GF-D8 (cell line): ENCODE measurements around the gene C1orf35.

ENCODE experiments used
- DNase-seq: peaks from one replicate; lab custom pipeline; 2025; lab: John Stamatoyannopoulos, UW

The C1orf35 gene

GRCh38 chr1:228102791-228103620 lies at the start of gene C1orf35:
C1orf35 (minus strand) TSS chr1:228103325; CDS start chr1:228103227, 98 bp downstream.
- peak; percentile 73 for DNase-seq

GRCh38 chr1:228152918-228153258 lies 49.8 kb upstream of the C1orf35 start:
- DNase-seq: no peak

- DNase-seq: no peak
These were observed 49.2 kb upstream of the C1orf35 start for GRCh38 chr1:228152097-228152917.

DNA sequence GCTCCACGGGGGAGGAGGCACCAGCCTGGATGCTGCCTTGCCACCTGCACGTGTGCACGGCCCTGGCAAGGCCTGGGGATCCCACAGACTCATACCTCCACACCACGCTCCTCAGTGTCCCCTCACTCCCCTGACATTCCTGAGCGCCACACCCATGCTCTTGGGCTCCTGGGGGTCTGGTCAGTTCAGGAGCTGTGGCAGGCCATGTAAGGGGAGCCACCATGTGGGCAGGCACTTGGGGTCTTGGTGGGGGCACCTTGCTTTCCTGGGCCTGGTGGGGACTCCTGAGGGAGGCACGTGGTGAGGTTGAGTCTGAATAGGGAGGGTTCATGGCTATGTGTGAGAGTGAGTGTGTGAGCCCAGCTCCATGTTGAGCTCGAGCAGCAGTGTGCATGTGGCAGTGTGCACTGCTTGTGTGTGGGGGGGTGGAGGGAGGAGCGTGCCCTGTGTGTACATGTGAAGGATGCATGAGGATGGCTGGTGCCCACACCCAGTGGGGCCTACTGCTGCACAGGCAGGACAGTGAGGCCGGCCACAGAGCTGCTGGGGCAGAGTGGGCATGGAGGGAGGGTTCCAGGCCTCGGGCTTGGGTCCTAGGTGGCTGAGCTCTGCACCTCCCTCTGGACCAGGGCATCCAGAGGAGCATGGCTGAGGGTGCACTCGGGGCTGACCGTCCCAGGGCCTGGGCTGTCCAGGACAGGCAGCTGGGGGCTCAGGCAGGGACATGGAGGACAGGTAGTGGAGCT lies 48.2 kb upstream of the C1orf35 start:
- DNase-seq: no peak

DNA sequence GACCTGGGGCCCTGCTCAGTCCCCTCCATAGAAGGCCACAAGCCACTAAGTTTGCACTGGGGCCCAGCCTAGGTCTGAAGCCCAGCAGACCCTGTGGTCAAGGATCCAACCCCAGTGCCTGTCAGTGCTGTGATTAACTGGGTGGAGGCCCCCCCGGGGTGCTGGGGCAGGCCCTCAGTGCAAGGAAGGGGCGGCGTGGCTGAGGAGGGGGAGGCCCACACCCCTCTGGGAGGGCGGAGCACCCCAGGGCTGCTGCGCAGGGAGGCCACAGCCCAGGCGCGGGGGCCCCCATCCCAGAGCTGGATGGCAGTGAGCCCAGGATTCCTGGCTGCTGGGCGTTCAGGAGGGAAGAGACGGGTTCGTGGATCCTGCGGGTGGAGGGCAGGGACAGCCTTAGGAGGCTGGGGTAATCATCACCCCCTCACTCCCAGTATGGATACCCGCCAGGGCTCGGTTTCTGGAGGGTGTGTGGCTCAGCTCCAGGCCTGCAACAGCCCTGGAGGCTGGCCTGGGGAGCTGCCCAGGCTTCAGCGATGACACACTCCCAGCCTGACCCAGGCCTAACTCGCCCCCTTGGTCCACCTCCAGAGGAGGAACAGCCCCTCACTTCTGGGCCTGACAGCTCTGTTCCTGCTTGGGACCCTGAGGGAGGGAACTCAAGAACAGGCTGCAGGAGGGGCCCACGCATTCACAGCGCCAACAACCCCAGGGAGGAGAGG lies 47.5 kb upstream of the C1orf35 start:
- no peak for DNase-seq

- no peak for DNase-seq
These were observed 47.0 kb upstream of the C1orf35 start for GRCh38 chr1:228150120-228150460.

GRCh38 chr1:228149406-228150119 lies 46.4 kb upstream of the C1orf35 start, which contains the start of gene GJC2:
GJC2 (plus strand) TSS chr1:228149930; CDS start chr1:228157759, 7,829 bp downstream.
- no peak for DNase-seq

GRCh38 chr1:228148935-228149405 lies 45.8 kb upstream of the C1orf35 start:
- DNase-seq: no peak

DNA sequence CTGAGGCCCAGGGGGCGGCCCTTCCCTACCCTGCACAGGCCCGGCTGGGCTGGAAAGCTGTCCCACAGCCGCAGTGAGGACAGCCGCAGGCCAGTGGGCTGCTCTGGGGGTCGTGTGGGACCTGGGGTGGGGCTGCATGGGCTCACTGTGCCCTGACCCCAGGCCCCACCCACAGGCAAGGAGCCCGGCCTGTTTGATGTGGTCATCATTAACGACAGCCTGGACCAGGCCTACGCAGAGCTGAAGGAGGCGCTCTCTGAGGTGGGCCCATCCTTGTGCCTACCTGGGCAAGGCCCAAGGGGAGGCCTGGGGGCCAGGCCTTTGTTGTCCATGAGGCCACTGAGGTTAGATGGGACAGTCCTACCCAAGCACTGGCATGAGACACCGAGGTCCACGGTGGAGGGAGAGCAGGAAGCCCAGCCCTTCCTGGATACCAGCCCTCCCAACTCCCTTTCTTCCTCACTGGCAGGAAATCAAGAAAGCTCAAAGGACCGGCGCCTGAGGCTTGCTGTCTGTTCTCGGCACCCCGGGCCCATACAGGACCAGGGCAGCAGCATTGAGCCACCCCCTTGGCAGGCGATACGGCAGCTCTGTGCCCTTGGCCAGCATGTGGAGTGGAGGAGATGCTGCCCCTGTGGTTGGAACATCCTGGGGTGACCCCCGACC lies 45.2 kb upstream of the C1orf35 start:
- DNase-seq: no peak

DNA sequence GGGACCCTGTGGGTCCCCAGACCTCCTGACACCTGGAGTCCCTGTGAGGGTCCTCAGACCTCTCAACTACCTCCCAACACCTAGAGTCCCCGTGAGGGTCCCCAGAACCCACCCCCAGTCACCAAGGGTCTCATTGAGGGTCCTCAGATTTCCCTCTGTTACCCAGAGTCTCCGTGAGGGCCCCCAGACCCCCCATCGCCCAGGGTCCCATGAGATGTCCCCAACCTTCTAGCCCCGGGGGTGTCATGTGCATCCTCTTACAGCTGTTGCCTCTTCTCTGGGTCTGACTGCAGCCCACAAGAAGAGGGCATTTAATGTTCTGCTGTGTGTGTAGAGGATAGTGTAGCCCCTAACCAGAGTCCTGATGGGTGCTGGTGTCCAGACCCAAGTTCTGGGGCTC lies 44.6 kb upstream of the C1orf35 start:
- no peak for DNase-seq

DNA sequence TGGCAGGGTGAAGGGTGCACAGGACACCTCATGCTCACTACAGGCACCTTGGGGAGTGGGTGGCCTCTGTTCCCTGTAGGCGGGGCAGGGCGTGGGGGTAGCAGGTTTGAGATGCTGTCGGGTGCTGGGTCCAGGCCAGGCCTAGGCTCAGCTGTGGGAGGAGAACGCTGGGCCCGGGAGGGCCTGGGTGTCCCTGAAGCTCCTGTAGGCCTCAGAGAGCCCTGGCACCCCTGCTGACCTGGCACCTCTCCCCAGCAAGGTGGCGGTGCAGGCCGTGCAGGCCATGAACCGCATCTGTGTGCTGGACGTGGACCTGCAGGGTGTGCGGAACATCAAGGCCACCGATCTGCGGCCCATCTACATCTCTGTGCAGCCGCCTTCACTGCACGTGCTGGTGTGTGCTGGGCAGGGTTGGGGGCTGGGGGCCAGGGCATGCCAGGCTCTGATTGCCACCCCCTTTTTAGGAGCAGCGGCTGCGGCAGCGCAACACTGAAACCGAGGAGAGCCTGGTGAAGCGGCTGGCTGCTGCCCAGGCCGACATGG lies 44.1 kb upstream of the C1orf35 start:
- DNase-seq: no peak

DNA sequence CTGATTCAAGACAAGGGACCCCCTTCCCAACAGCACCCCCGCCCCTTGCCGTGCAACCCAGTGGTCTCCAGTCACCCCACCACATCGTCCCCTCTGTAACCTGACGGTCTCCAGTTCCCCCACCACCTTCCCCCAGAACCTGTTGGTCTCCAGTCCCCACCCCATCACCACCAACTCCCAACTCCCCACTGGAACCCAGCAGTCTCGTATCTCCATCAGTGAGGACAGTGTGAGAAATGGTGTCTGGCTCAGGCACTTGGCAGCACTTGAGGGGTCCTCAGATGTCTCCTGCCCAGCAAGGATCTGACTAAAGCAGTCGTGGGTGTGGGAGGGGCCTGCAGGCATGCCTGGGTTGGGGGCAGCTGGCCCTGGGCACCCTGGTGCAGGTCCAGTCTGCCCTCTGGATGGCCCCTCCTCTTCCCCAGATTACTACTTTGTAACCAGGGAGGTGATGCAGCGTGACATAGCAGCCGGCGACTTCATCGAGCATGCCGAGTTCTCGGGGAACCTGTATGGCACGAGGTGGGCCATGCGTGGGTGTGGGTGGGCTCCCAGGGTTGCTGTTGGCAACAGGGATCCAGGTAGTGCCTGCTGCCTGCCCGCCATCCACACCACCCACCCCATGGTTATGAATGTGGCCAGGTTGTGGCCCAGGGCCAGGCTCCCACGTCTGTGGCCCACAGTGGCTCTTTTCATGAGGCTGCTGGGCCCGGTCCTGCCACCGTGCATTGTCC lies 43.5 kb upstream of the C1orf35 start:
- no peak for DNase-seq

DNA sequence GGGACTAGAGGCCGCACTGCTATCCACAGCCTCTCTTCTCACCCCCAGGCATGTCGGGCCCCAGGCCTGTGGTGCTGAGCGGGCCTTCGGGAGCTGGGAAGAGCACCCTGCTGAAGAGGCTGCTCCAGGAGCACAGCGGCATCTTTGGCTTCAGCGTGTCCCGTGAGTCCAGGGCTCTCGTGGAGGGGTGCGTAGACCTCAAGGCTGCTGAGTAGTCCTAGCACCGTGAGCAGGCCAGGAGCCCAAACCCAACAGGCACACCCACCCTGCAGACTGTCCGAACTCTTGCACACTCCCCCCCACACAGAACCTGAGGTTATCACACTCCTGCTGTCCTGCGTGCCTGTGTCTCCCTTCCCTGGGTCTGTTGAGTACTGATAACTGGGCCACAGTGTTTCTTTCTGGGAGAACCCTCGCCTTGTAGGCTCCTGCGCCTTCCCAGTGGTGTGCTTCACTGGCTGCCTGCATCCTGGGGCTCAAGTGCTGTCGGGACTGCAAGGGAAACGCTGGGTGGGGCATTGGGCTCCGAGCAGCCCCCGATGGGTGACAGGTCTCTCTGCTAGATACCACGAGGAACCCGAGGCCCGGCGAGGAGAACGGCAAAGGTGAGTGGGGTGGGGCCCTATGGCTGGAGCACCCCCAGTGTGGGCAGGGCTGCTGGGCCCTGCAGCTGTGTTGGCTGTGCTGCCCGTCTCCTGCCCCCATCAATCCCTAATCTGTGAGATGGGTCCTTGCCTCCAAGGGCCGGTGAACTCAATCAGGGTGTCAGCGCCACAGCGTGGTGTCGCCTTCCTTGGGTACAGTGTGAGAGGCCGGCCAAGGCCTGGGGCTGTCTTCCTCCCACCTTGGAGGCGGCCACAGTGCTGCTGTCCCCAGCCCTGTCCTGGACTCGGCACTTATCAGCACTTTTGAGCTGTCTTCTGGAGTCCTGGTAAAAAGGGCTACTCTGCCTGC lies 42.6 kb upstream of the C1orf35 start:
- DNase-seq: no peak

DNA sequence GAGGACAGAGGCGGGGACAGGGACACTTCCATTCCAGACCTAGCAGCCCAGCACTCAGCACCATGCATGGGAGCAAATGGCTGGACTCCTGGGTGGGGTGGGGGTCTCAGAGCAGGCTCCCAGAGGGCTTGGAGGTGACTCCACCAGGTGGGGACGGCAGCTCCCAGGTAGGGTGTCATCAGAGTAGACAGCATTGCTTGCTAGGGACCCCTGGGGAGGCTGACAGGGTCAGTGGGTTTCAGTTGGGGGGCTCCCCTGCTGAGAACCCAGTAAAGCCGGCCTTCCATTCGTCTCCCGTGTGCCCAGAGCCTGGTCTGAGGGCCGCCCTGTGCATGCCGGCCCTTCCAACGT lies 41.8 kb upstream of the C1orf35 start:
- DNase-seq: no peak

- no peak for DNase-seq
These were observed 41.3 kb upstream of the C1orf35 start for GRCh38 chr1:228144193-228144992.

DNA sequence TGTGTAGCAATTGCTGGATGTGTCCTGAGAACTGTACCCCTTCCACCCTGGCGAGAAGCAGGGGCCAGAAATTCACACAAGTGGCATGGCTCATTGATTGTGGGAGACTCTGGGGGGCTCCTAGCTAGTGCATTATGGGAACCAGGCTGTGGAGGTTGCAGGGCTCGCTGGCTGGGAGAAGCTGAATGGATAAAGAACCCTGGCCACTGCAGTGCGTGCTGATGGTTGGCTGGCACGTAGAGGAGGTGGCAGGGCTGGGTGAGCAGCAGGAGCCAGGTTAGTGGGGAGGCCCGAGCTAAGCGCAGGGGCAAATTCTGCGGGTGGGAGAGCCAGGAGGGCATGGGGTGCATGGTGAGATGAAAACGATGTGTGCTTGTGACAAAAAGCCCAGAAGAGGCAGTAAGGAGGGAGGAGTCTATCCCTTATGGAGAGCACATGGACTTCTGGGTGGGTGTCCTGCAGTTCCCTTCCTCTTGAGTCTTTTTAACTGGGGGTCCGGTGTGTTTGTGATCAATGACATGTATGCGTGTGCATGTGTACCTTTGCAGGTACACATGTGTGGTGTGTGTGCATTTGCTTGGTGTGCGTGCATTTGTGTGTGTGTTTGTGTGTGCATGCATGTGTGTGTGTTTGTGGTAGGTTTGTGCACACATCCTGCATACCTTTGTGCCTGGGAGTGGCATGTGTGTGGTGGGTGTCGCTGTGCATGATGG lies 40.5 kb upstream of the C1orf35 start:
- no peak for DNase-seq

GRCh38 chr1:228142701-228143136 lies 39.6 kb upstream of the C1orf35 start:
- DNase-seq: no peak
